Stomach (tissue), 4 donors: ENCODE results near the gene HIBADH.

ENCODE experiments used
- CTCF ChIP-seq, 7 experiments: fragments of 450-650 bp in 4 of 7; fragments of 200-600 bp in 3 of 7; sonication (generic) in 3 of 7; IDR thresholded peaks; one replicate each; pipeline ENCODE4 v1.5.1; 2016 to 2019; ENCODE audit warnings: antibody characterized with exemption in 7 of 7, control low read depth in 2 of 7, mild to moderate bottlenecking in 1 of 7
- EP300 ChIP-seq: sonication (generic); formaldehyde crosslinking; IDR thresholded peaks from one replicate; pipeline ENCODE4 v1.6.1; 2017; ENCODE audit warnings: antibody characterized with exemption
- POLR2A ChIP-seq, 4 donors: fragments of 450-650 bp; IDR thresholded peaks; one replicate each; pipeline ENCODE4 v1.6.1; 2016; ENCODE audit warnings: antibody characterized with exemption in 4 of 4, control low read depth in 2 of 4, mild to moderate bottlenecking in 1 of 4, moderate library complexity in 1 of 4
- POLR2AphosphoS5 ChIP-seq, 3 donors: sonication (generic); formaldehyde crosslinking; IDR thresholded peaks; one replicate each; pipeline ENCODE4 v1.6.1; 2016; ENCODE audit warnings: antibody characterized with exemption in 3 of 3

- no peak for TF ChIP-seq CTCF (IDR thresholded peaks at IDR 0.05)
- TF ChIP-seq POLR2A (IDR thresholded peaks at IDR 0.05), result no peak
- TF ChIP-seq EP300, result no peak
- TF ChIP-seq POLR2AphosphoS5 (IDR thresholded peaks at IDR 0.05), result no peak
Measured at GRCh38 chr7:27581906-27582305, 80.8 kb downstream of the HIBADH start.
